Thyroid gland (tissue), 4 donors: ENCODE measurements around the gene ROBO2.

Experiments used
- CTCF ChIP-seq, 6 experiments: fragments of 200-600 bp in 3 of 6; fragments of 450-650 bp in 3 of 6; sonication (generic) in 3 of 6; IDR thresholded peaks; one replicate each; pipeline ENCODE4 v1.5.1; 2016 to 2019; ENCODE audit warnings: antibody characterized with exemption in 6 of 6, mild to moderate bottlenecking in 2 of 6, inconsistent platforms in 1 of 6, moderate library complexity in 1 of 6
- POLR2A ChIP-seq, 2 donors: fragments of 450-650 bp; IDR thresholded peaks; one replicate each; pipeline ENCODE4 v1.6.1; 2017; ENCODE audit warnings: antibody characterized with exemption in 2 of 2, mild to moderate bottlenecking in 2 of 2, moderate library complexity in 1 of 2

GRCh38 chr3:77411334-77411733 is 371.4 kb downstream of the ROBO2 start:
- TF ChIP-seq CTCF (IDR thresholded peaks at IDR 0.05) (no peak), POLR2A (IDR thresholded peaks at IDR 0.05) (no peak)
